Left lung (tissue), 10 donors: ENCODE data around the gene LTBP2. TPM values are rescaled to one million over a fixed set of nuclear protein-coding genes. Genes with fewer than 3 reads are reported as not detected.

Source experiments
- ATAC-seq: fragments of 200-7000 bp; cut with Tn5 transposase; one replicate; pipeline ENCODE4 v1.9.1; 2020; ENCODE audit warnings: moderate library complexity
- DNase-seq, 4 donors: peaks; one replicate each; pipeline ENCODE4 v3.0.0-alpha.2; 2013 to 2020
- H3K27ac ChIP-seq, 2 donors: fragments of 200-600 bp; sonication (generic) in 1 of 2; one replicate each; pipeline versions ENCODE4 v1.5.0 to v1.8.0; 2020 to 2021
- H3K27me3 ChIP-seq, 2 donors: fragments of 200-600 bp; sonication (generic) in 1 of 2; one replicate each; pipeline versions ENCODE4 v1.5.0 to v1.8.0; 2020 to 2021
- H3K36me3 ChIP-seq, 2 donors: fragments of 200-600 bp; sonication (generic) in 1 of 2; one replicate each; pipeline versions ENCODE4 v1.5.0 to v1.8.0; 2020 to 2021
- H3K4me1 ChIP-seq, 2 donors: fragments of 200-600 bp; one replicate each; pipeline ENCODE4 v1.8.0; 2021
- H3K4me3 ChIP-seq, 2 donors: fragments of 200-600 bp; sonication (generic) in 1 of 2; one replicate each; pipeline versions ENCODE4 v1.5.0 to v1.8.0; 2020 to 2021; ENCODE audit warnings: mild to moderate bottlenecking in 1 of 2
- H3K9me3 ChIP-seq, 2 donors: fragments of 200-600 bp; sonication (generic) in 1 of 2; one replicate each; pipeline versions ENCODE4 v1.5.0 to v1.8.0; 2020 to 2021
- intact Hi-C, 2 donors: fragments of 100-400 bp; cut with DNase I; formaldehyde crosslinking; loops; one replicate each; pipeline versions ENCODE4 v1.11.2 to v1.14.2; 2022
- polyA plus RNA-seq, 6 donors: library from polyadenylated mRNA; unstranded; fragments of 120-200 nt; gene quantifications; one replicate each; pipeline ENCODE4 v1.2.1, GENCODE V29; 2013; ENCODE audit not compliant: insufficient read length in 6 of 6
- total RNA-seq, 2 donors: library from RNA; stranded (reverse); fragmentation: NEBNext Ultra II Directional; extraction: Animal tissue kit (Norgen Biotek cat#: 25700); gene quantifications; one replicate each; pipeline ENCODE4 v1.2.1, GENCODE V29; 2021
- TF ChIP-seq, protein P1 (sequence below), 2 donors: fragments of 200-600 bp; sonication (generic) in 1 of 2; IDR thresholded peaks; one replicate each; pipeline versions ENCODE4 v1.5.0 to v1.8.0; 2021; ENCODE audit warnings: antibody characterized with exemption in 2 of 2
- donor health status: DM: no; HTN: yes; CAD: no.
- donor health status: DM: no; HTN: no; CAD: no.

LTBP2 gene
- total and polyA plus RNA-seq, 8 donors, result 14.0 to 154 (median 19.3) TPM

DNA sequence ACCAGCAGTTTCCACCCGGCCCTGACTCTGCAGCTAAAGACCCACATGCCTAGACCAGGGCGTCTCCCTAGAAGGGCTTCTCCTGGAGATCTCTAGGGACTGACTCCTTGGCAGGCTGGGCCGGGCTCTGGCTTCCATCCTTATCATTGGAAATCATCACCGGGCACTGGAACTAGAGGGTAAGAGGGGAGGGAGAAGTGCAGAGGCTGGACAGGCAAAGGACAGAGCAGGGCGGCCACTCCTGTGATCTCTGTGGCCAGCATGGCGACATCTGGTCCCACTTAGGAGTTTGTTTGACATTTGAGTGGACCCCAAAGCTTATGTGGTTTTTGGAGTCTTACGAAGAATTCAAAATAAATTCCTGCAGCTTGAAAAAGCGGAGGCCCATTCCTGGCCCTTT, 7.1 kb downstream of the LTBP2 start:
- intact Hi-C loops, result no loop called here
- Histone ChIP-seq H3K27ac (peak overlapping the region in 1 of 2 donors; percentile 30), H3K4me3 (no peak overlapping the region), H3K4me1 (peaks cover 10 to 13% of the 10 kb centered on the region in 2 donors), H3K9me3 (no peaks in the 10 kb centered on the region), H3K36me3 (no peaks in the 10 kb centered on the region), H3K27me3 (peaks cover 0 to under 1% of the 10 kb centered on the region in 2 donors)
- ATAC-seq (no peak), DNase-seq (no peak)
- TF ChIP-seq, protein P1, sequence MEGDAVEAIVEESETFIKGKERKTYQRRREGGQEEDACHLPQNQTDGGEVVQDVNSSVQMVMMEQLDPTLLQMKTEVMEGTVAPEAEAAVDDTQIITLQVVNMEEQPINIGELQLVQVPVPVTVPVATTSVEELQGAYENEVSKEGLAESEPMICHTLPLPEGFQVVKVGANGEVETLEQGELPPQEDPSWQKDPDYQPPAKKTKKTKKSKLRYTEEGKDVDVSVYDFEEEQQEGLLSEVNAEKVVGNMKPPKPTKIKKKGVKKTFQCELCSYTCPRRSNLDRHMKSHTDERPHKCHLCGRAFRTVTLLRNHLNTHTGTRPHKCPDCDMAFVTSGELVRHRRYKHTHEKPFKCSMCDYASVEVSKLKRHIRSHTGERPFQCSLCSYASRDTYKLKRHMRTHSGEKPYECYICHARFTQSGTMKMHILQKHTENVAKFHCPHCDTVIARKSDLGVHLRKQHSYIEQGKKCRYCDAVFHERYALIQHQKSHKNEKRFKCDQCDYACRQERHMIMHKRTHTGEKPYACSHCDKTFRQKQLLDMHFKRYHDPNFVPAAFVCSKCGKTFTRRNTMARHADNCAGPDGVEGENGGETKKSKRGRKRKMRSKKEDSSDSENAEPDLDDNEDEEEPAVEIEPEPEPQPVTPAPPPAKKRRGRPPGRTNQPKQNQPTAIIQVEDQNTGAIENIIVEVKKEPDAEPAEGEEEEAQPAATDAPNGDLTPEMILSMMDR (IDR thresholded peaks at IDR 0.05), result no peak

DNA sequence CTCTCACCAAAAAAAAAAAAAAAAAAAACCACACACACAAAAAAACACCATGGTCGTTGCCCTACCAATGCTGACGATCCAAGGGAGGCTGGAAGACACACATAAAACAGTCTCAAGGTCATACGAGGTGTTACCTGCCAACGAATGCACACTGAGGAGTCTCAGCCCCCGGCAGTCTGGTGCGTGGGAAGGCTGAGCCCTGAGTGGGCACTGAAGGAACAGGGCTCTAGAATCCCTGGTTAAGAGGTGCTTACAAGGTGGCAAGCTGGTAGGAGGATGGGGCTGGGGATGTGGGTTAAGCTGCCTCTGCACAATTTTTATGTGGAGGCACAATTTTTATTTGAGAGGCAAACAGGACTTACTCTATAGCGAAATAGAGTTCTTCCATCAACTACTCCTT, 7.9 kb downstream of the LTBP2 start:
- TF ChIP-seq, protein P1 (IDR thresholded peaks at IDR 0.05), result no peak
- H3K27ac ChIP-seq, result no peak overlapping the region
- DNase-seq (no peak), ATAC-seq (no peak)
- intact Hi-C loops, result no loop called here
- H3K27me3 ChIP-seq, result no peaks in the 10 kb centered on the region
- no peaks in the 10 kb centered on the region for H3K36me3 ChIP-seq
- H3K9me3 ChIP-seq, result no peaks in the 10 kb centered on the region
- peaks cover 14 to 15% of the 10 kb centered on the region in 2 donors for H3K4me1 ChIP-seq
- H3K4me3 ChIP-seq, result no peak overlapping the region

DNA sequence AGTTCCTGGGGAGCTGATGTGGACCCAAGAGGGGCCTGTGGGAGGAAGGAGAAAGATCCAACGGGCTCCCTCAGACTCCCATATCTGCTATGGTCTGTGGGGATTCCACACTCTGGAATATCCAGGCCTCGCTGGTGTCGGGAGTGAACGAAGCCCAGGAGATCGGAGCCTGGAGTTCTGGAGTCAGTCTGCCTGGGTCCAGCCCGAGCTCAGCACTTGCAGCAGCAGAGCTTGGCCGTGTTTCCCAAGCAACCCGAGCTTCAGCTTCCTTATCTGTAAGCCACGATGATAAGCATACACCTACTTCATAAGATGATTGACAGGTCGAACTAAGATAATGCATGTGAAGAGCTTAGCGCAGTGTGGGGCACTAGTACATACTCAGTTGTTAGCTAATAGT, 10.1 kb downstream of the LTBP2 start:
- DNase-seq (no peak), ATAC-seq (no peak)
- TF ChIP-seq, protein P1 (IDR thresholded peaks at IDR 0.05), result no peak
- Histone ChIP-seq H3K4me1 (peaks cover 15 to 20% of the 10 kb centered on the region in 2 donors), H3K36me3 (no peaks in the 10 kb centered on the region), H3K4me3 (no peak overlapping the region), H3K27me3 (no peaks in the 10 kb centered on the region), H3K9me3 (no peaks in the 10 kb centered on the region), H3K27ac (no peak overlapping the region)
- intact Hi-C loops, result no loop called here

DNA sequence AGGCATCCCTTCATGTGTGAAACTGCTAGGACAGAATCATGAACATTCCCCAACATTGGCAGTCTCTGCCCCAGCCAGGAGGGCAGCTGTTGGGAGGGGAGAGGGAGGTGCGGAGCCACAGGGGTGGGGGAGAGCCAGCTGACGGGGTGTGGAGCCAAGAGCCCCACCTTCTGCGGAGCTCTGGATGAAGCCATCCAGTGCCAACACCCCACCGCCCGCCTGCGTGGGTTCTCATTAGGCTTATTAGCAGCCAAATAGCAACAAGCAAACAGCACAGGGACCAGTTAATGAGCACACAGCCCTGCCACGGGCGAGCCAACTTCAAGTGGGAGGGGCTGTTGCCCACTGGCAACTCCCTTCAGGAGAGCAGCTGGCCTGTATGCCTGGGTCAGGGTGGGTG, 12.1 kb downstream of the LTBP2 start:
- no peaks in the 10 kb centered on the region for H3K36me3 ChIP-seq
- H3K9me3 ChIP-seq, result no peaks in the 10 kb centered on the region
- peak overlapping the region; percentile 20 to 70 for H3K27ac ChIP-seq
- ATAC-seq (no peak), DNase-seq (peak in 1 of 4 donors; percentile 65)
- intact Hi-C loops, result no loop called here
- TF ChIP-seq, protein P1 (IDR thresholded peaks at IDR 0.05), result no peak
- peaks cover 21 to 24% of the 10 kb centered on the region in 2 donors for H3K4me1 ChIP-seq
- H3K4me3 ChIP-seq, result no peak overlapping the region
- H3K27me3 ChIP-seq, result no peaks in the 10 kb centered on the region

DNA sequence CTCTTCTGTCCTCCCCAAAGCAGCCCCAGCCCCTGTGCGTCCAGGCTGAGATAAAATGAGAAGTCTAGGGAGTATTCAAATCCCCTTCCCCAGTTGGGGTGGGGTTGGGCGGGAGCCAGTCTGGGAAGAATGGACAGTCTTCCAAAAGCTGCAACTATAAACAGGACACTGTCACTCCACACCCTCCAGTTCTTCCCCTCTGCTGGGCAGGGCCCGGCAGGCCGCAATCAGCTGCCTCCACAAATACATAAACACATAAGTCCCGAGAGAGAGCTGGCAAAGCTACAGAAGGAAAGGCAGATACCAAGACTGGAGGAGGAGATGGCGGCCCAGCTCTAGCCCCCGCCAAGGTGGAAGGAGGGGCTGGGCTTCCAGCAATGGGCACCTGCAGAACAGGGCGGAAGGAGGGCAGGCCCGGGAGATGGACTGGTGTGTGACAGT, 12.7 kb downstream of the LTBP2 start:
- DNase-seq, result peak in 3 of 4 donors; percentile 52 to 81 (median 59)
- Histone ChIP-seq H3K4me1 (peaks cover 27 to 30% of the 10 kb centered on the region in 2 donors), H3K36me3 (no peaks in the 10 kb centered on the region), H3K9me3 (no peaks in the 10 kb centered on the region), H3K27ac (peak overlapping the region; percentile 20 to 70), H3K27me3 (no peaks in the 10 kb centered on the region), H3K4me3 (no peak overlapping the region)
- TF ChIP-seq, protein P1 (IDR thresholded peaks at IDR 0.05), result no peak
- ATAC-seq, result peak; percentile 40
- intact Hi-C loops, result no loop called here
